ENCODE data around the gene SLC19A2.

- no peak for TF ChIP-seq CTCF (IDR thresholded peaks at IDR 0.05 in 2 of 3, conservative IDR thresholded peaks at IDR 0.05 in 1 of 3; ENCODE audit: borderline replicate concordance in 1 of 3, insufficient read depth in 1 of 3, low read depth in 2 of 3, low read length in 2 of 3)
- no peak for TF ChIP-seq POLR2AphosphoS5 (IDR thresholded peaks at IDR 0.05; ENCODE audit: low read depth, low read length)
- no peak for TF ChIP-seq RAD21 (IDR thresholded peaks at IDR 0.05; ENCODE audit: low read depth)
- no peak for TF ChIP-seq POLR2A (IDR thresholded peaks at IDR 0.05; ENCODE audit: borderline replicate concordance, extremely low read depth, insufficient read depth, insufficient read length)
- TF ChIP-seq JUND (IDR thresholded peaks at IDR 0.05) = no peak
- TF ChIP-seq EZH2 (IDR thresholded peaks at IDR 0.05) = no peak
- no peak for TF ChIP-seq EGR1 (IDR thresholded peaks at IDR 0.05; ENCODE audit: low read depth)
- no peak for TF ChIP-seq MAX (IDR thresholded peaks at IDR 0.05)
Measured at GRCh38 chr1:169526120-169526832, 40.5 kb upstream of the SLC19A2 start.
